Transverse colon (tissue), 4 donors: ENCODE measurements around the gene TRMT1. TPM values are rescaled to one million over a fixed set of nuclear protein-coding genes. Genes with fewer than 3 reads are reported as not detected.

ENCODE experiments used
- DNase-seq: peaks from one replicate; pipeline ENCODE4 v3.0.0-alpha.2; 2019
- H3K27ac ChIP-seq, 4 donors: fragments of 200-600 bp; sonication (generic); 2 replicates each; pipeline ENCODE4 v1.5.1; 2016 to 2018; ENCODE audit warnings: inconsistent platforms in 4 of 4
- H3K27me3 ChIP-seq: fragments of 200-600 bp; sonication (generic); 2 replicates; pipeline ENCODE4 v1.5.1; 2017; ENCODE audit warnings: inconsistent platforms
- H3K36me3 ChIP-seq, 4 donors: fragments of 200-600 bp; sonication (generic); 2 replicates each; pipeline ENCODE4 v1.5.1; 2017 to 2019; ENCODE audit warnings: inconsistent platforms in 4 of 4
- H3K4me1 ChIP-seq, 4 donors: fragments of 200-600 bp; sonication (generic); 2 replicates each; pipeline ENCODE4 v1.5.1; 2017 to 2020; ENCODE audit warnings: inconsistent platforms in 4 of 4
- H3K4me3 ChIP-seq, 4 donors: fragments of 200-600 bp; sonication (generic); 1 replicate in 1 of 4; 2 replicates in 3 of 4; pipeline versions ENCODE4 v1.5.1 to v1.6.1; 2017 to 2019; ENCODE audit warnings: inconsistent platforms in 4 of 4
- H3K9me3 ChIP-seq, 2 donors: fragments of 200-600 bp; sonication (generic); 2 replicates each; pipeline ENCODE4 v1.5.1; 2017 to 2019; ENCODE audit warnings: inconsistent platforms in 2 of 2
- EP300 ChIP-seq: sonication (generic); formaldehyde crosslinking; IDR thresholded peaks from one replicate; pipeline ENCODE4 v1.6.1; 2017; ENCODE audit warnings: antibody characterized with exemption, low read depth
- POLR2A ChIP-seq: fragments of 450-650 bp; IDR thresholded peaks from one replicate; pipeline ENCODE4 v1.6.1; 2016; ENCODE audit warnings: antibody characterized with exemption, mild to moderate bottlenecking, moderate library complexity
- POLR2AphosphoS5 ChIP-seq, 3 donors: sonication (generic); formaldehyde crosslinking; IDR thresholded peaks; one replicate each; pipeline ENCODE4 v1.6.1; 2016; ENCODE audit warnings: antibody characterized with exemption in 3 of 3
- WGBS, 2 donors: methylation state at CpG; one replicate each; pipeline ENCODE4 v1.1.5; 2018; ENCODE audit warnings: low coverage in 1 of 2; 5-methylcytosine and 5-hydroxymethylcytosine counted together
- in situ Hi-C, 4 donors: fragments of 200-750 bp; cut with MboI; loops; one replicate each; pipeline versions ENCODE4 v1.15.0 to v1.15.1; 2017; ENCODE audit warnings: low sequenced_read_pairs in 3 of 4, low pct_ligation_motif_present in 1 of 4, low pct_unique_long_range_greater_than_20kb in 1 of 4
- intact Hi-C: fragments of 100-400 bp; cut with DNase I; formaldehyde crosslinking; loops from one replicate; pipeline ENCODE4 v1.15.1; 2023; ENCODE audit warnings: low total_unique reads
- total RNA-seq, 4 donors: library from RNA; depleted of rRNA; stranded (reverse); fragments of >200 nt; gene quantifications; one replicate each; pipeline ENCODE4 v1.1.0, GENCODE V29; 2016
- TF ChIP-seq, protein P1 (sequence below), 5 experiments: fragments of 200-600 bp in 3 of 5; fragments of 450-650 bp in 2 of 5; sonication (generic) in 3 of 5; IDR thresholded peaks; 1 replicate in 2 of 5; 2 replicates in 3 of 5; pipeline ENCODE4 v1.5.1; 2016 to 2017; ENCODE audit warnings: antibody characterized with exemption in 5 of 5, inconsistent platforms in 3 of 5, mild to moderate bottlenecking in 2 of 5, moderate library complexity in 1 of 5

The TRMT1 gene
- total RNA-seq, 4 donors from 2014 or later = 26.6 to 199 (median 60.7) TPM

DNA sequence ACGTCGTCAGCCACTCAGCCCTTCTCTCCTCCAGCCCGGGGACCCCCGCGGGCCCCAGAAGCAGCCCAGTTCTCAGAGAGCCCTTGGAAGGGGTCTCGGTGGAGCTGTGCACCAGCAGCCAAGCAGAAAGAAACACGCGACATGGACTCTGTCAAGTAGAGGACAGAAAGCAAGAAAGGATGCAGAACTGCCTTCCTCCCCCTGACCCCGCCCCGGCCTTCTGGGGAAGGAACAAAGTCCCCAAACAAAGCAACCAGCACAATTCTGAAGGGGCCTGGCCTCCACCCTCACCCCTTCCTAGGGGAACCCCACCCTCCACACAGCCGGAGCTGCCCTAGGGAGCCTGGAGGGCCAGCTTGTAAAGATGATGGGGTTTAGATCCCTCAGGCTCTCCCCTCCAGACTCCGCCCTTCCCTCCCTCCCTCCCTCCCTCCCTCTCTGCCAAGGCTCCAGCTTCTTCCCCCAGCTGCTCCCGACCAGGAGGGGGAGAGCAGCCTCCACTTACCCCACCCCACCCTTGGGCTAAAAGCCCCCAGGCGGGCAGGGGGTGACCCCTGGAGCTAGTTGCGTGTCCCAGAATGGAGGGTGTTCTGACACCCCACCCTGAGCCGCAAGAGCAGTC, 21.7 kb downstream of the TRMT1 start:
- intact Hi-C loops (loop anchor here (10.0 kb wide), 1 partner anchor 210 kb away; the partner anchor contains the start of genes DNASE2 and KLF1), in situ Hi-C loops (loop anchor here in 2 of 4 donors (5.0 to 25.0 kb wide), 2 partner anchors 108 to 118 kb away; partner anchors contain the start of gene NFIX (in 1 of the 2))
- DNase-seq = no peak
- Histone ChIP-seq H3K27ac (peak overlapping the region; percentile 89 to 93 (median 92)), H3K27me3 (no peaks in the 10 kb centered on the region), H3K4me3 (peak overlapping the region in 1 of 4 donors; percentile 13), H3K4me1 (peaks cover 38 to 79% (median 58%) of the 10 kb centered on the region in 4 donors), H3K9me3 (no peaks in the 10 kb centered on the region), H3K36me3 (no peaks in the 10 kb centered on the region)
- TF ChIP-seq, protein P1, sequence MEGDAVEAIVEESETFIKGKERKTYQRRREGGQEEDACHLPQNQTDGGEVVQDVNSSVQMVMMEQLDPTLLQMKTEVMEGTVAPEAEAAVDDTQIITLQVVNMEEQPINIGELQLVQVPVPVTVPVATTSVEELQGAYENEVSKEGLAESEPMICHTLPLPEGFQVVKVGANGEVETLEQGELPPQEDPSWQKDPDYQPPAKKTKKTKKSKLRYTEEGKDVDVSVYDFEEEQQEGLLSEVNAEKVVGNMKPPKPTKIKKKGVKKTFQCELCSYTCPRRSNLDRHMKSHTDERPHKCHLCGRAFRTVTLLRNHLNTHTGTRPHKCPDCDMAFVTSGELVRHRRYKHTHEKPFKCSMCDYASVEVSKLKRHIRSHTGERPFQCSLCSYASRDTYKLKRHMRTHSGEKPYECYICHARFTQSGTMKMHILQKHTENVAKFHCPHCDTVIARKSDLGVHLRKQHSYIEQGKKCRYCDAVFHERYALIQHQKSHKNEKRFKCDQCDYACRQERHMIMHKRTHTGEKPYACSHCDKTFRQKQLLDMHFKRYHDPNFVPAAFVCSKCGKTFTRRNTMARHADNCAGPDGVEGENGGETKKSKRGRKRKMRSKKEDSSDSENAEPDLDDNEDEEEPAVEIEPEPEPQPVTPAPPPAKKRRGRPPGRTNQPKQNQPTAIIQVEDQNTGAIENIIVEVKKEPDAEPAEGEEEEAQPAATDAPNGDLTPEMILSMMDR (IDR thresholded peaks at IDR 0.05) = no peak
- TF ChIP-seq POLR2AphosphoS5 (IDR thresholded peaks at IDR 0.05) (no peak), POLR2A (no peak), EP300 (no peak)
- 56% methylated on average over 16 of the region's 16 CpGs; no CpG with 5 or more reads in 1 of the 2 donors for WGBS, 2 donors

DNA sequence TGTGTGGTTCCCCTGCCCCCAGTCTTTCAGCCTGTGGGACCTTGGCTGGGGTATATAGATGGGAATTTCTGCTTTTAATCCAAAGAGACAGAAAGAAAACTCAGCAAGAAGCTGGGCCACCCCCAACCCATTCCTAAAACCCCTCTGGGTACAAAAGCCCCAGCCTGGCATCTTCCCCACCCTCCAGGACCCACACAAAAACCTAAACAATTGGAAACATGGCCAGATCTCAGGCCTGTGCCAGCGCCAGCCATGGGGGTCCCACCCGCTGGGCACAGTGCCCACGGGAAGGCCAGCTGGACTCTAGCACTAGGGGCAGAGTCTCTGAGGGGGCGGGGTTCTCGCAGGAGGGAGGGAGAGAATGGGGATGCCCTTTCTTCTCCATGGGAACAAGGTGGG, 22.4 kb downstream of the TRMT1 start:
- 30% methylated on average over 5 of the region's 5 CpGs; no CpG with 5 or more reads in 1 of the 2 donors for WGBS, 2 donors
- intact Hi-C loops = loop anchor here (10.0 kb wide), 1 partner anchor 209 kb away; the partner anchor contains the start of genes DNASE2 and KLF1

DNA sequence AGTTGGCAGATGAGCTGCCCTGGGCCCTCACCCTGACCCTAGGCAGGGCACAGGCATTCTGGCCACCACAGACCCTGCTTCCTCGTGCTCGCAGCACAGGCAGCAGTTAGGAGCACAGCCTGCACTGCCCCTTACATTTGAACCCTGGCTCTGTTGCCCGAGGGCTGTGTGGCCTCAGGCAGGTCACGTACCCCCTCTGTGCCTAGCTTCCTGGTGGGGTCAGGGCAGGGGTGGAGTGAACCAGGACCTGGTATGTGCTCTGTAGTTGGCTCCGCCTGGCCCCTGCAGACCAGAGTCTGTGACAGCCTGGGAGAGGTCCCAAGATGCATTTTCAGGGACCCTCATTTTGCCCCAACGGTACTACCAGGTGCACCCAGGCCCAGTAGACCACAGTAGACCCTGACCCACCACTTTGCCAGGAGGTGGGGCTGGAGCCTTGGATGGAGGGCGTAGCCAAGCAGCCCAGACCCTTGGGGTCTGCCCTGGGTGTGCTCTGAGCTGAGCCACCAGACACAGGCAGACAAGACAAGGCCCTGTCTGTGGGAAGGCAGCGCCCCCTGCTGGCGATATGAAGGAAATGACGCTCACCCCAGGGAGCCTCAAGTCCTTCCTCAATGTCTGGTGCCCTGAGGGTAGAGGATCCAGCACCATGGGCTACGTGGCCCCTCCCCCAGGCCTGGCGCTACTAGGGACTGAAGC, 23.0 kb downstream of the TRMT1 start:
- in situ Hi-C loops (loop anchor here in 2 of 4 donors (5.0 to 25.0 kb wide), 2 partner anchors 106 to 116 kb away; partner anchors contain the start of gene NFIX (in 1 of the 2)), intact Hi-C loops (loop anchor here (2.0 to 10.0 kb wide), 2 partner anchors 115 to 209 kb away; partner anchors contain the start of genes DNASE2 and KLF1)
- Histone ChIP-seq H3K4me1 (peaks cover 31 to 69% (median 50%) of the 10 kb centered on the region in 4 donors), H3K4me3 (no peak overlapping the region), H3K36me3 (no peaks in the 10 kb centered on the region), H3K27ac (peak overlapping the region; percentile 89 to 93 (median 92)), H3K9me3 (no peaks in the 10 kb centered on the region), H3K27me3 (no peaks in the 10 kb centered on the region)
- TF ChIP-seq, protein P1 (IDR thresholded peaks at IDR 0.05) = peak; percentile 94 to 97 (median 96)
- TF ChIP-seq POLR2AphosphoS5 (IDR thresholded peaks at IDR 0.05) = no peak
- DNase-seq = peak; percentile 86
- WGBS, 2 donors = 42% methylated on average over 11 of the region's 12 CpGs; no CpG with 5 or more reads in 1 of the 2 donors

More for the DNA sequence above, 22.4 kb downstream of the TRMT1 start:
- H3K9me3 ChIP-seq = no peaks in the 10 kb centered on the region
- H3K27ac ChIP-seq = peak overlapping the region; percentile 89 to 93 (median 92)
- no peak overlapping the region for H3K4me3 ChIP-seq
- no peak for TF ChIP-seq POLR2A
- TF ChIP-seq, protein P1 (IDR thresholded peaks at IDR 0.05) = peak in 1 of 5 experiments; percentile 37
- no peaks in the 10 kb centered on the region for H3K27me3 ChIP-seq
- peaks cover 36 to 74% (median 55%) of the 10 kb centered on the region in 4 donors for H3K4me1 ChIP-seq
- in situ Hi-C loops = loop anchor here in 2 of 4 donors (5.0 to 25.0 kb wide), 2 partner anchors 107 to 117 kb away; partner anchors contain the start of gene NFIX (in 1 of the 2)
- no peak for DNase-seq
- no peaks in the 10 kb centered on the region for H3K36me3 ChIP-seq
